Measurements from ENCODE around the gene TTYH1. TPM values are rescaled to one million over a fixed set of nuclear protein-coding genes. Genes with fewer than 3 reads are reported as not detected.

Gene TTYH1
- total and polyA plus RNA-seq, 9 of the 15 experiments (the other 6 are each of a cell fraction or from before 2014, with no cell fraction given), result 0.08 TPM; not detected in 8

DNA sequence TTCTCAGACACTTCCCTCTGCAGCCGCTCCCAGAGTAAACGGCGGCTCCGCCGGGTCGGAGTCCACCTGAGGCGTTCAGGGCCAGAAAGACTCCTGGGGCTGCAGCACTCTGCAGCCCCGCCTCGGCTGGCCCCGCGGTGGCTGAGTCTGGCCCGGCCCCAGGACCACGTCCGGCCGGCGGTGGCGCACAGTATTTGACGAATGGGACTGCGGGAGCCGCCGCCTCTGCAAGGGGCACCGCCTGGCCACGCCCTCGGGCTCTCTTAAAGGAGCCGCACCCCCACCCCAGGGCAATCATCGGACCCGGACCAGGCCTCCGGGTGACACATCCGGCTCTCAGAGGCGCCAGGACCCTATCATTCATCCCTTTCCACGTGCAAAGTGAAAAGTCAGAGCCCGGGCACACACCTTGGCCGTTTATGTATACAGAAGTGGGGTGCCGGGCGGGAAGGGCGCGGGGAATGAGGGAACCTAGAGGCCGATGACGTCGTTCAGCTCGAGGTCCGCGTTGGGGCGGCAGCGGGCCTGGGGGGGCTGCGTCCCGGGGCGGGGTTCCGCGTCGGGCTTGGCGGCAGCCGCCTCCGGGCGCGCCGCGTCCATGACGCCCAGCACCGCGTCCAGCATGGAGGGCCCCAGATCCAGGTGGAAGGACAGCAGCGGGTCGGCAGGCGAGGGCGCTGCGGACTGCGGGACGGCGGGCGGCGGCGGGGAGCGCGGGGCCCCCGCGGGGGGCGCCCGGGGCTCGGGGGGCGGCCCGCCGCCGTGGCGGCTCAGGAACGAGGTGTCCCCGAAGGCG is 49.6 kb downstream of the TTYH1 start (continued):
- 0 out of 2 replicates have a peak, but pooled peaks have one; percentile 17 for TF ChIP-seq TARDBP (IDR thresholded peaks at IDR 0.05)
- TF ChIP-seq, protein P1, sequence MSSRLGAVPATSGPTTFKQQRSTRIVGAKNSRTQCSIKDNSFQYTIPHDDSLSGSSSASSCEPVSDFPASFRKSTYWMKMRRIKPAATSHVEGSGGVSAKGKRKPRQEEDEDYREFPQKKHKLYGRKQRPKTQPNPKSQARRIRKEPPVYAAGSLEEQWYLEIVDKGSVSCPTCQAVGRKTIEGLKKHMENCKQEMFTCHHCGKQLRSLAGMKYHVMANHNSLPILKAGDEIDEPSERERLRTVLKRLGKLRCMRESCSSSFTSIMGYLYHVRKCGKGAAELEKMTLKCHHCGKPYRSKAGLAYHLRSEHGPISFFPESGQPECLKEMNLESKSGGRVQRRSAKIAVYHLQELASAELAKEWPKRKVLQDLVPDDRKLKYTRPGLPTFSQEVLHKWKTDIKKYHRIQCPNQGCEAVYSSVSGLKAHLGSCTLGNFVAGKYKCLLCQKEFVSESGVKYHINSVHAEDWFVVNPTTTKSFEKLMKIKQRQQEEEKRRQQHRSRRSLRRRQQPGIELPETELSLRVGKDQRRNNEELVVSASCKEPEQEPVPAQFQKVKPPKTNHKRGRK (tag; IDR thresholded peaks at IDR 0.05), result no peak
- no peak for TF ChIP-seq ZFP30 (CRISPR knock-in tag; IDR thresholded peaks at IDR 0.05; ENCODE audit: borderline replicate concordance)
- TF ChIP-seq HDAC2 (IDR thresholded peaks at IDR 0.05), result no peak
- TF ChIP-seq SIN3B (IDR thresholded peaks at IDR 0.05; ENCODE audit: low read depth), result peak; percentile 26; the same call in 1 of the 2 replicates
- no peak for TF ChIP-seq PHB2 (IDR thresholded peaks at IDR 0.05; ENCODE audit: low read depth)
- TF ChIP-seq, protein P2, sequence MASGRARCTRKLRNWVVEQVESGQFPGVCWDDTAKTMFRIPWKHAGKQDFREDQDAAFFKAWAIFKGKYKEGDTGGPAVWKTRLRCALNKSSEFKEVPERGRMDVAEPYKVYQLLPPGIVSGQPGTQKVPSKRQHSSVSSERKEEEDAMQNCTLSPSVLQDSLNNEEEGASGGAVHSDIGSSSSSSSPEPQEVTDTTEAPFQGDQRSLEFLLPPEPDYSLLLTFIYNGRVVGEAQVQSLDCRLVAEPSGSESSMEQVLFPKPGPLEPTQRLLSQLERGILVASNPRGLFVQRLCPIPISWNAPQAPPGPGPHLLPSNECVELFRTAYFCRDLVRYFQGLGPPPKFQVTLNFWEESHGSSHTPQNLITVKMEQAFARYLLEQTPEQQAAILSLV (tag; IDR thresholded peaks at IDR 0.05), result no peak
- TF ChIP-seq, protein P3, sequence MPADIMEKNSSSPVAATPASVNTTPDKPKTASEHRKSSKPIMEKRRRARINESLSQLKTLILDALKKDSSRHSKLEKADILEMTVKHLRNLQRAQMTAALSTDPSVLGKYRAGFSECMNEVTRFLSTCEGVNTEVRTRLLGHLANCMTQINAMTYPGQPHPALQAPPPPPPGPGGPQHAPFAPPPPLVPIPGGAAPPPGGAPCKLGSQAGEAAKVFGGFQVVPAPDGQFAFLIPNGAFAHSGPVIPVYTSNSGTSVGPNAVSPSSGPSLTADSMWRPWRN (IDR thresholded peaks at IDR 0.05; ENCODE audit: low read depth), result no peak
- TF ChIP-seq SMAD1 (IDR thresholded peaks at IDR 0.05; ENCODE audit: low read depth, low read length, partially characterized antibody), result peak; percentile 39
- no peak for TF ChIP-seq NFYB (IDR thresholded peaks at IDR 0.05; ENCODE audit: extremely low read depth, insufficient read length)
- TF ChIP-seq ATF1 (CRISPR knock-in tag; IDR thresholded peaks at IDR 0.05), result peak; percentile 74
- TF ChIP-seq ATF1 (tag; IDR thresholded peaks at IDR 0.05), result peak; percentile 94
- TF ChIP-seq, protein P4, sequence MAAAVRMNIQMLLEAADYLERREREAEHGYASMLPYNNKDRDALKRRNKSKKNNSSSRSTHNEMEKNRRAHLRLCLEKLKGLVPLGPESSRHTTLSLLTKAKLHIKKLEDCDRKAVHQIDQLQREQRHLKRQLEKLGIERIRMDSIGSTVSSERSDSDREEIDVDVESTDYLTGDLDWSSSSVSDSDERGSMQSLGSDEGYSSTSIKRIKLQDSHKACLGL (CRISPR knock-in tag; IDR thresholded peaks at IDR 0.05; ENCODE audit: borderline replicate concordance, poor library complexity, severe bottlenecking), result no peak
- no peak for TF ChIP-seq KLF10 (CRISPR knock-in tag; IDR thresholded peaks at IDR 0.05)
- TF ChIP-seq, protein P5, sequence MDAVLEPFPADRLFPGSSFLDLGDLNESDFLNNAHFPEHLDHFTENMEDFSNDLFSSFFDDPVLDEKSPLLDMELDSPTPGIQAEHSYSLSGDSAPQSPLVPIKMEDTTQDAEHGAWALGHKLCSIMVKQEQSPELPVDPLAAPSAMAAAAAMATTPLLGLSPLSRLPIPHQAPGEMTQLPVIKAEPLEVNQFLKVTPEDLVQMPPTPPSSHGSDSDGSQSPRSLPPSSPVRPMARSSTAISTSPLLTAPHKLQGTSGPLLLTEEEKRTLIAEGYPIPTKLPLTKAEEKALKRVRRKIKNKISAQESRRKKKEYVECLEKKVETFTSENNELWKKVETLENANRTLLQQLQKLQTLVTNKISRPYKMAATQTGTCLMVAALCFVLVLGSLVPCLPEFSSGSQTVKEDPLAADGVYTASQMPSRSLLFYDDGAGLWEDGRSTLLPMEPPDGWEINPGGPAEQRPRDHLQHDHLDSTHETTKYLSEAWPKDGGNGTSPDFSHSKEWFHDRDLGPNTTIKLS (IDR thresholded peaks at IDR 0.05; ENCODE audit: borderline replicate concordance, low read depth), result peak; percentile 75; the same call in 1 of the 2 replicates
- peak; percentile 49; the same call in 1 of the 2 replicates for TF ChIP-seq POLR2AphosphoS5 (IDR thresholded peaks at IDR 0.05; ENCODE audit: control insufficient read depth, insufficient read depth, low read depth, low read length)
- no peak for TF ChIP-seq ZNF282 (CRISPR knock-in tag; IDR thresholded peaks at IDR 0.05)
- no peak for TF ChIP-seq ZNF79 (CRISPR knock-in tag; IDR thresholded peaks at IDR 0.05; ENCODE audit: low read depth)
- TF ChIP-seq RBBP5 (IDR thresholded peaks at IDR 0.05; ENCODE audit: borderline replicate concordance, insufficient read depth, low read length, poor library complexity, severe bottlenecking), result peak; percentile 71
- TF ChIP-seq SRSF9 (IDR thresholded peaks at IDR 0.05; ENCODE audit: borderline replicate concordance, low read depth, low read length), result no peak
- no peak for TF ChIP-seq ZNF24 (IDR thresholded peaks at IDR 0.05)
- no peak for TF ChIP-seq ZNF175 (CRISPR knock-in tag; IDR thresholded peaks at IDR 0.05; ENCODE audit: low read depth)
- no peak for TF ChIP-seq ZNF561 (CRISPR knock-in tag; conservative IDR thresholded peaks at IDR 0.05)
- TF ChIP-seq ZFP1 (CRISPR knock-in tag; IDR thresholded peaks at IDR 0.05), result no peak

Data from K562 (cell line).